ENCODE data around the gene ZDHHC16. TPM values are rescaled to one million over a fixed set of nuclear protein-coding genes. Genes with fewer than 3 reads are reported as not detected.
"Not testable (repeated sequence)": the region's sequence is repeated elsewhere in the genome, so short reads cannot be mapped to it uniquely, and the experiment has no call there.

ZDHHC16 gene
- total RNA-seq, 1 experiment from 2014 or later: 42.1 TPM

GRCh38 chr10:97463363-97464132 lies 17.6 kb downstream of the ZDHHC16 start:
- DNase-seq (ENCODE audit: low read depth, low spot score): peak; percentile 59
- in situ Hi-C loops (cut with HindIII; ENCODE audit: low pct_unique_long_range_greater_than_20kb, low sequenced_read_pairs): no loop called here

DNA sequence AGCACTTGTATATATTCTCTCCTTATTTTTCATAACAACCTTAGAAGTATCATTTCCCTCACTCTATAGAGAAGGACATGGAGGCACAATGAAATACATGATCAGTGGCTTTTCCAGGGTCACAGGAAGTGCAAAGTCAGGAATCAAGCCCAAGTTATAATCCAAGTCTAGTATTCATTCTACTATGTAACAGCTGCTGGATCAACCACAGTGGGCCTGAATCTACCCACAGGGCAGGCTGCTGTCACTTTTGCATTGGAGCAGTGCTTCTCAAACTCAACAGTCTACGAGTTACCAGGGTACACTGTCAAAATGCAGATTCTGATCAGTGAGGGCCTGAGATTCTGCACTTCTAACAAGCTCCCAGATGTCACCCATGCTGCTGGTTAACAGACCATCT lies 18.3 kb downstream of the ZDHHC16 start:
- no peak for DNase-seq (ENCODE audit: low read depth, low spot score)
- in situ Hi-C loops (cut with HindIII; ENCODE audit: low pct_unique_long_range_greater_than_20kb, low sequenced_read_pairs): no loop called here

DNA sequence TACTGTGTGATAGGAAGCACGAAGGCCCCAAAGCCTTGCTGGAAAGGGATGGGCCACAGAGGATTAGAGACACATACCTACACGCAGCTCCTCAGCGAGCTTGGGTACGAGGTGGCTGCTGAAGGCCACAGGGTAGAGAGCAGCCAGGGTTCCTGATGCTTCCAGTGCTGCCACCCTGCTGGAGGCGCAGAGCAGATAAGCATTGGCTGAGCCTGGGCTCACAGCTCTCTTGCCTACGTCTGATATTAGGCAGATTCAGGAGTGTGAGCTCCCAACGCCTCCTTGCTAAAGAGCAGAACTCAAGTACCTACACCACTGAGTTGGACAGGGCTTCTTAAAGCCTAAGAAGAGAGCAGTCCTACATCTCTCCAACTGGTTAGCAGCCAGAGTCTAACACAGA lies 20.0 kb downstream of the ZDHHC16 start:
- in situ Hi-C loops (cut with HindIII; ENCODE audit: low pct_unique_long_range_greater_than_20kb, low sequenced_read_pairs): no loop called here
- DNase-seq (ENCODE audit: low read depth, low spot score): no peak

DNA sequence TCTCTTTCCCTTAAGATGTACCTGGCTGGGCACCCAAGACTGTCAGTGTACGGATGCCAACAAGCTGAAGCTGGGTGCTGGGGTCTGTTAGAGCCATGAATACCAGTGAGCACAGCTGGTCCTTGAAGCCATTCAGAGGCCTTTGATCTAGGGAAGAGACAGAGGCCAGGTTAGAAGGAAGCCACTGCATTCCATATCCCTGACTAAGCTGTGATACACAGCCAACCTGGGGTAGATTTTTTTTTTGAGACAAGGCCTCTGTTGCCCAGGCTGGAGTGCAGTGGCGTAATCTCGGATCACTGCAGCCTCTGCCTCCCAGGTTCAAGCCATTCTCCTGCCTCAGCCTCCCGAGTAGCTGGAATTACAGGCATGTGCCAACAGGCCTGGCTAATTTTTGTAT lies 20.8 kb downstream of the ZDHHC16 start:
- in situ Hi-C loops (cut with HindIII; ENCODE audit: low pct_unique_long_range_greater_than_20kb, low sequenced_read_pairs): no loop called here
- no peak for DNase-seq (ENCODE audit: low read depth, low spot score)

GRCh38 chr10:97468162-97468561 lies 22.2 kb downstream of the ZDHHC16 start:
- no peak for DNase-seq (ENCODE audit: low read depth, low spot score)
- in situ Hi-C loops (cut with HindIII; ENCODE audit: low pct_unique_long_range_greater_than_20kb, low sequenced_read_pairs): no loop called here

DNA sequence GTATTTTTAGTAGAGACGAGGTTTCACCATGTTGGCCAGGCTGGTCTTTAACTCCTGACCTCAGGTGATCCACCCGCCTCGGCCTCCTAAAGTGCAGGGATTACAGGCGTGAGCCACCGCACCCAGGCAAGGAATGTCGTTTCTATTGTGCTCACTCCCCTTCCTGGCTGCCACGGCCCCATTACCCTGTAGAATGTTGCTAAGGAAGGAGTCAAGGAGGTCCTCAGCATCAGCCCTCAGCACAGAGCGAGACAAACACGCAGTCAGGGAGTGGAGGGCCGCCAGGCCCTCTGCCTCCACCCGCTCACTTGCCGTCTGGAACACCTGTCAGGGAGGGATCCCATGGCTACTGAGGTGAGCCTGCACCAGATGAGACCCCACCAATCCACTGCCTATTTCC lies 22.8 kb downstream of the ZDHHC16 start:
- in situ Hi-C loops (cut with HindIII; ENCODE audit: low pct_unique_long_range_greater_than_20kb, low sequenced_read_pairs); DNase-seq (ENCODE audit: low read depth, low spot score): not testable (repeated sequence)

DNA sequence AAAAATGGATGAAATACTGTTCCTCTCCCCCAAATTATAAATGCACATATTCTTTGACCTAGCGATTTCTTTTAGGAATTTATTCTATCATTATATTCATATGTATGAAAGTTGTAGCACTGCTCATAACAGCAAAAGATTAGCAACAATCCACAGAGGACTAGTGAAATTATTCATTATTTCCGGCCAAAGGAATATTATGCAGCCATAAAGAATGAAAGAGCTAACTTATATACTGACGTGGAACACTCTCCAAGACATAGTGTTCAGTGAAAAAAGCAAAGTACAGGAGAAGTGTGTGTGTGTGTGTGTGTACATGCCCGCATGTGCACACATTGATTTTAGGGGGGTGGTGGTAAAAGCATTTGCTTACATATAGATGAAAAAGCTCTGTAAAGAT lies 28.9 kb downstream of the ZDHHC16 start:
- no peak for DNase-seq (ENCODE audit: low read depth, low spot score)
- in situ Hi-C loops (cut with HindIII; ENCODE audit: low pct_unique_long_range_greater_than_20kb, low sequenced_read_pairs): no loop called here

DNA sequence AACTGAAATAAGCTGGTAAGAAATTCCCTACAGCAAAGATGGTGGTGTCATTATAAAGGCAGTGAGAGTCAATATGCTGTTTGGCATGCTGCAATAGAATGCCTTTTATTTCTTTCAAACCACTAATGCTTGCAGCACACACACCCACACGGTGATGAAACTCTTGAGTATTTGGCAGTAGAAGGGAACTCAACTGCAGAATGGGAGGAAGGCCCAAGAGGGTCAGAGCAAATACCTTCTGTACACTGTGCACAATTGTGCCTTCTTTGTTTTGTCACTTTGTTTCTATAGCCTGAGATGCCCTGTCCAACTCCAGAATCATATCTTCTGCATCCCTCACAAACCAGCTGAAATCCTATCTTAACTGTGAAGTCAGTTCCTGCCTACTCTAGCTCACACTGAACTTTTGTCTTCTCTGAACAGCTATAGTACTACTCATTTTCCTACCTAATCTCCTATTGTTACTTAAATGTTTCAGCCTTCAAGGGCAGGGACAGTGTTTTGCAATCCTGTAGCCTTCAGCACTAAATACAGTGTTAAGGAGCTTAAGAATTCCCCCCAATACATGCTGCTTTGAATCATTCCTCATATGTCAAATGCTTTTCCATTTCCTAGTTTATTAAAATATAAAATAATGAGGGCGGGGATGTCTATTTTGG lies 30.1 kb downstream of the ZDHHC16 start:
- in situ Hi-C loops (cut with HindIII; ENCODE audit: low pct_unique_long_range_greater_than_20kb, low sequenced_read_pairs): no loop called here

GRCh38 chr10:97479410-97479809 lies 33.4 kb downstream of the ZDHHC16 start:
- in situ Hi-C loops (cut with HindIII; ENCODE audit: low pct_unique_long_range_greater_than_20kb, low sequenced_read_pairs); DNase-seq (ENCODE audit: low read depth, low spot score): not testable (repeated sequence)

More for the DNA sequence above, 30.1 kb downstream of the ZDHHC16 start:
- no peak for DNase-seq (ENCODE audit: low read depth, low spot score)

DNA sequence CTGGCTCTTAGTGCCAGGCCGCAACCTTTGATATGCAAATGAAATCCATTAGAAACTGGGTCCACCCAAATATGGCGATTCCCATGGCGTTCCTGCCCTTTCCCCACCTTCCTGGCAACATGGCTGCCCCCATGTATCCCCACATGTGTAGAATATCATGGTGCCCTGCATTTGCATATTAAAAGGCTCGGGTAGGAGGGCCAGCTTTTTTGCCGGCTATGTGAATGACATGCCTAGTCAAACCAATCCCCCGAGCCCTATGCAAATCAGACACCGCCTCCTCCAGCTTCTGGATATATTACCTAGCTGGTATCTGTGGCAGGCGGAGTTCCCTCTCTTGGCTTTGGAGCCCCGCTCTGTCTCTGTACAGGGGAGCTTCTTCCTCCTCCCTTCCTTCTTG lies 34.0 kb downstream of the ZDHHC16 start:
- in situ Hi-C loops (cut with HindIII; ENCODE audit: low pct_unique_long_range_greater_than_20kb, low sequenced_read_pairs): no loop called here
- peak; percentile 33 for DNase-seq (ENCODE audit: low read depth, low spot score)

DNA sequence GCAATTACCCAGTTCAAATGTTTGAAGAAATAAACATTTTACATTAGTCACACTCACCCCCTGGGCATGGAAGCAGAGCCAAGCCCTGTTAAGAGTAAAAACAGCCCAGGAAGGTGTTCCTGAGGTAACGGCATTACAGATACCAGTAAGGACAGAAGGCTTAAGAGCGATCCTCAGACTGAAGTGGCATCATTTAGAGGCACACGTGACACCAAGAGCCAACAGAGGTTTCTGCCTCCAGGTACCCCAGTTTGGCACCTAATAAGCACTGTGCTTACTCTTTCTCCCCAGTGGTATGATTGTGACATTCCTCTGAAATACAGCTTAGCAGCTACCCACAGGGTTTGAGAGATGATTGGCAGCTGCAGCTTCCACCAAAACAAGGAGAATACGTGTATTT lies 35.1 kb downstream of the ZDHHC16 start:
- in situ Hi-C loops (cut with HindIII; ENCODE audit: low pct_unique_long_range_greater_than_20kb, low sequenced_read_pairs): no loop called here
- no peak for DNase-seq (ENCODE audit: low read depth, low spot score)

GRCh38 chr10:97482381-97482780 lies 36.4 kb downstream of the ZDHHC16 start:
- in situ Hi-C loops (cut with HindIII; ENCODE audit: low pct_unique_long_range_greater_than_20kb, low sequenced_read_pairs): no loop called here

GRCh38 chr10:97483506-97483905 lies 37.5 kb downstream of the ZDHHC16 start:
- in situ Hi-C loops (cut with HindIII; ENCODE audit: low pct_unique_long_range_greater_than_20kb, low sequenced_read_pairs): no loop called here
- no peak for DNase-seq (ENCODE audit: low read depth, low spot score)

More at GRCh38 chr10:97482381-97482780, 36.4 kb downstream of the ZDHHC16 start:
- DNase-seq (ENCODE audit: low read depth, low spot score): no peak

DNA sequence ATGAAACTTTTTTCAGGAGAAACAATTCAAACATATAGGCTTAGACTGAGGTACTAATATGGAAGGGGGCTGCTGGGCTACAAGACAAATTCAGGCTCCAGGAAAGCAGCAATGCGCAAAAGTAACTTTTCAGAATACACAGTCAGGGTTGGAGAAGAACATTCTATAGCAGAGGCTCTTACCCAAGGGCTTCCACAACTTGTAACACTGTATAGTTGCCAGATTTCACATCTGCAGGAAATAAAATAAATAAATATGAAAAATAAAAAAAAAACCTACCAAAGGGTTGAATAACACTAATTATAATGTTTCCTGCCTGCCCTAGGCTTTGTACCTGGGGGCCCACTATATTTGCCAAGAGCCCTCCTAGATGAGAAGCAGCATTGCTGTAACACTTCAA lies 37.9 kb downstream of the ZDHHC16 start:
- DNase-seq (ENCODE audit: low read depth, low spot score): no peak
- in situ Hi-C loops (cut with HindIII; ENCODE audit: low pct_unique_long_range_greater_than_20kb, low sequenced_read_pairs): no loop called here

GRCh38 chr10:97485647-97486281 lies 39.8 kb downstream of the ZDHHC16 start:
- in situ Hi-C loops (cut with HindIII; ENCODE audit: low pct_unique_long_range_greater_than_20kb, low sequenced_read_pairs): no loop called here
- no peak for DNase-seq (ENCODE audit: low read depth, low spot score)

DNA sequence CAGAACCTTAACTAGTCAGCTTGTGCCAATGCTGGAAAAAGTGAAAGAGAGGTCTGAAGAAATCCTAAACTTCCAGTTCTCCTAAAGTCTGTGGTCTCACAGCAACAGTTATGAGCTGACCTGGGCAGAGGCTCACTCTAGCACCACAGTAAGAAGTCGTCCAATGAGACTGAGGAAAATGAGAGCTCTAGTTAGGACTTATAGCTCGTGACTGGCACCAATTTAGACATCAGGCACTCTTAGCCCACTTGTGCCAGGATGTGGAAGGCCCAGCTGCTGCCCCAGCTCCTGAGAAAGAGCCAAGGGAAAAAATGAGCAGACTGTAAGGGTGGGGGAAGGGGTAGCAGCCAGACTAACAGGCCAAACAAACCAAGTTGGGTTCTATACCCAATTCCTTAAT lies 44.6 kb downstream of the ZDHHC16 start:
- no peak for DNase-seq (ENCODE audit: low read depth, low spot score)
- in situ Hi-C loops (cut with HindIII; ENCODE audit: low pct_unique_long_range_greater_than_20kb, low sequenced_read_pairs): no loop called here

DNA sequence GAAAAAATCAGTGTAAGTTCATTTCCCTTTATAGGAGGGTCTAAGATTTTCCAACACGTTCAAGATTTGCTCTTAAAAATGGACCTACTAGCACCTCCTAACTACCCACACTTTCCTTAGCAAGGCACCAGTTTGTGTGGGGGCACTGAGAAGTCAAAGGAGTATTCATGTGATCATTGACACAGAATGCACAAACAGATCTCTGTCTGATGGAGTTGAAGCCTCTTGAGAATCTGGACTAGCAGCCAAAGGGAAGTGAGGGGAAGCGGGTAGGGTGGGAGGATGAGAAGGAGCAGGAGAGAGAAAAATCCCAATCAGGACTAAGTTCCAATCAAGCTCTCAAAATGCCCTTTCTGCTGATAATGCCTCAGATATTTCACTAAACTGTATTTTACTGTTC lies 48.2 kb downstream of the ZDHHC16 start:
- peak; percentile 88 for DNase-seq (ENCODE audit: low read depth, low spot score)
- in situ Hi-C loops (cut with HindIII; ENCODE audit: low pct_unique_long_range_greater_than_20kb, low sequenced_read_pairs): no loop called here

- peak; percentile 57 for DNase-seq (ENCODE audit: low read depth, low spot score)
- in situ Hi-C loops (cut with HindIII; ENCODE audit: low pct_unique_long_range_greater_than_20kb, low sequenced_read_pairs): no loop called here
Observed at GRCh38 chr10:97494863-97495506, 49.0 kb downstream of the ZDHHC16 start.

All from SK-MEL-5 (cell line).